ENCODE data around the gene NAGK.

Gene NAGK

DNA sequence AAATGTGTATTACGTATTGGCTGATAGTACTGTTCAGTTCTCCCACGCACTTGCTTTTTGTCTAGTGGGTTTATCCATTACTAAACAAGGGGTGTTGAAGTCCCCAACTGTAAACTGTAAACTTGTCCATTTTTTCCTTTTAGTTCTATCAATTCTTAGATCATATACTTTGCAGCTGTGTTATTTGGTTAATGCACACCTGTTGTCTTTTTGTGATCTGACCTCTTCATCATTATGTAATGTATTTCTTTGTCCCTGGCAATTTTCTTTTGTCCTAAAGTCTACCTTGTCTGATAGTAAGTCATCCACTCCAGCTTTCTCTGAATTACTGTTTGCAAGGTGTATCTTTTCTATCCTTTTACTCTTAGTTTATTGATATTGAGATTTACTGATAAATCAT, 39.6 kb downstream of the NAGK start:
- DNase-seq (ENCODE audit: low read depth), result no peak

DNA sequence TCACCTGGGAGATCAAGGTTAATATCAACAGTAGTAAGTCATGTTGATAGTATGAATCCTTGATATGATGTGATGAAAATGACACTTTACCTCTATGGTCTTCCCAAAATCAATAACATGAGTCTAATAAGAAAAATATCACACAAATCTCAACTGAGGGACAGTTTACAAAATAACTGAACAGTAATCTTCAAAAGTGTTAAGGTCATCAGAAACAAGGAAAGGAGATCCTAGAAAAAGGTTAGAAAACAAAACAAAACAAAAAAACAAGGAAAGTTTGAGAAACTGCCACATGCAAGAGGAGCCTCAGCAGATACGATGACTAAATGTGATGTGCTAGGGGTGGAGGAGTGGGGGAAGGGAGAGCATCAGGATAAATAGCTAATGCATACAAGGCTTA, 45.4 kb downstream of the NAGK start:
- no peak for DNase-seq (ENCODE audit: low read depth)

DNA sequence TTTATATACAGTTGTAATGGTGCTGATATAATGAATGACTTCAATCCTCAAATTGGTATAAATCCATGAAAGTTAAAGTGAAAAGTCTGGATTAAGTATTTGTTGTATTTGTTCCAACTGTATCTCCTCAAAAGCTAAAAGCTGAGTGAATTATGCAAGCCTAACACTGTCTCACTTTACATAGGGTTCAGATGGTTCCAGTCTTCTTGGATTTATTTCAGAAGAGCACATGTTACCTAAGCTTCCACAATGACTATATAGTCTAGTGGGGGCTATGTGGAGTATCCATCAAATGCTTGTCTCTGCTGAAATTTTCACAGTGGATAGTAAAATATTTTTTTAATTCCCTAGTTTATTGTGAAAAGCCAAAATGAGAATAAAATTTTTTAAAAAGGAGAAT, 48.6 kb downstream of the NAGK start:
- DNase-seq (ENCODE audit: low read depth), result no peak

DNA sequence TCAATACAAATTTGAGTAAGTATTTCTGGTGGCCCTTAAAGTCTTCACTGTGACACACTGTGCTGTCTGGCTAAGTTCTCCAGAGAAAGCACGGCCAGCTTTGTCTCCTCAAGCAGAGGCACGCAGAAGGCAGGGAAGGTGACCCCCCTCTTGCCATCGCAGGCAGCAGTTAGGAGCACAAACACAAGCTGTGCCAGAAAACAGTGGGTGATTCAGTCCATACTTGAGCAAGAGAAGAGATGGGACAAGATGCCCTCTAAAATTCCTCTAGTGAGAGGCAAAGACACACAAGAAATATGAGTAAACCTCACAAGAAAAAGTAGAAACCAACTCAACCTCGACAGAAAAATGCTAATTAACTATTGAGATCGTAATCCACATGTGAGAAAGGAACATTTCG, 51.7 kb downstream of the NAGK start:
- no peak for DNase-seq (ENCODE audit: low read depth)

DNA sequence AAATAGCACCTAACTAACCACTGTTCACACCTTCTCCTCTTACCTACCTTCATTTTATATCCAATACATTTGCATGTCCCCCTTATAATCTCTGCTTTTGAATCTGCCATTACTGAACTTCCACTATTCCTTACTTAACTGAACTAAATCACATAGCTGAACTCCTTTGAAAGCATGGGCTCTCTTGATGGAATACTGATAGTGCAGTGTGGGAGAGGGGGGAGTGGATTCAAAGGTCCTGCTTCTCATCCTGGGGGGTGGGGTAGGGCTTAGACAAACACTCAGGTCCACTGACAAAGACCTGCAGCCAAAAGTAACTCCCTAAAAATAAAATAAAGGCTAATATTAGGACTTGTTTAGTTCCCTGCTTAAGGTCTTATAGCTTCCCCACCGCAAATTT, 53.0 kb downstream of the NAGK start:
- DNase-seq (ENCODE audit: low read depth), result no peak

DNA sequence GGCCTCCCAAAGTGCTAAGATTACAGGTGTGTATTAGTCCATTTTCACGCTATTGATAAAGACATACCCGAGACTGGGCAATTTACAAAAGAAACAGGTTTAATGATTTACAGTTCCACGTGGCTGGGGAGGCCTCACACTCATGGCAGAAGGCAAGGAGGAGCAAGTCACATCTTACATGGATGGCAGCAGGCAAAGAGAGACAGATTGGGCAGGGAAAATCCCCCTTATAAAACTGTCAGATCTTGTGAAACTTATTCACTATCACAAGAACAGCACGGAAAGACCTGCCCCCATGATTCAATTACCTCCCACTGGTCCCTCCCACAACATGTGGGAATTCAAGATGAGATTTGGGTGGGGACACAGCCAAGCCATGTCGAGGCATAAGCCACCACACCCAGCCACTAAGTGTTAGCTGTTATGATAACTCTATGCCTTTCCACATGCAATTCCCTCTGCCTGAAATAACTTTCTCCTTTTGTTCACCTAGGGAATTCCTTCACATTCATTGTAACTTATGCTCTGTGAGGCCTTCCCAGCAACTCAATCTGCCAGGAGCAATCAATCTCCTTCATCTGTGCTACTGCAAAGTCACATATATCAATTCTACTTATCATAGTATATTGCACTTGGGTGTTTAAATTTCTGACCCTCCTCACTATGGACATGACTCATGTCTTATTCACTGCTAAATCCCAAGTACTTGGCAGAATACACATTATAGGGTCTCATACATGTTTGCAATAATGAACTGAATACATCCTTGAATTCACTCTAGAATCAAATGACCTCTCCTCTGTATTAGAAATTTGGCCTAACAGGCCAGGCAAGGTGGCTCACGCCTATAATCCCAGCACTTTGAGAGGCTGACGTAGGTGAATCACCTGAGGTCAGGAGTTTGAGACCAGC, 54.2 kb downstream of the NAGK start:
- no peak for DNase-seq (ENCODE audit: low read depth)

DNA sequence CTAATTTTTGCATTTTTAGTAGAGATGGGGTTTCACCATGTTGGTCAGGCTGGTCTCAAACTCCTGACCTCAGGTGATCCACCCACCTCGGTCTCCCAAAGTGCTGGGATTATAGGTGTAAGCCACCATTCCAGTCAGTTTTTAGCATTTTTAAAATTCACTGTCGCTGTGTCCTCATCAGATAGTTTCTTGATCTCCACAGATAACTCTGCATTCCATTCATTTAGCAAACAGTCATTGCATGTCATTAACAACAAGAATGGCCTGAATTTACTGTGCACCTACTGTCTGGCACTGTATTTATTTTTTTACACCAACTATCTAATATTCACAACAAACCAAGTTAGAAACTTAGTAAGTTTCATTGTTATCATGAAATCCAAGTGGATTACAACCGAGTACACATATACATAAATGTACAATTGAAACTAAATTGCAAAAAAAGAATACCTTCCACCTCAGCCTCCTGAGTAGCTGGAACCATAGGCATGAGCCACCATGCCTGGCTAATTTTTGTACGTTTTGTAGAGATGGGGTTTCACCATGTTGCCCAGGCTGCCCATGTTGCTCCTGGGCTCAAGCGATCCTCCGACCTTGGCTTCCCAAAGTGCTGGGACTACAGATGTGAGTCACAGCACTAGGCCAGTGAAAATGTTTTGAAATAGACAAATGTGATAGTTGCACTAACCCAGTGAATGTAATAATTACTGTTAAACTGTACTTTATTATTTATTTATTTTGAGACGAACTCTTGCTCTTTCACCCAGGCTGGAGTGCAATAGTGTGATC, 57.3 kb downstream of the NAGK start:
- no peak for DNase-seq (ENCODE audit: low read depth)

DNA sequence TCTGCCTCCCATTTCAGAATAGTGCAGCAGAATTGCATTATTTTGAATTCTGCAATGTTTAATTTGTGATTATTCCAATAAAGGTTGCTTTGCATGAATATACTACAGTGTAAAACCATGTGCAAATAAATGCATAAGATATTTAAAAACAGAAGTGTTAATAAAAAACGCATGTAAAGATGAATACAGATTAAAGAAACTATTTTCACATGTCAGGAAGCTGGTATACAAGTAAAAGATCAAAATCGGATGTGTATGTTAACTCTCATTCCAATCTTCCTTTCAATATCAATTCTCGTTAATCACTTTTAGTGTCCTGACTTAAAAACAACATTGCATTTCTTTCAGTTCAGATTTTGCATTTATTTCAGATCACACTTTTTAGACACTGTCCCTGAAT, 58.5 kb downstream of the NAGK start:
- no peak for DNase-seq (ENCODE audit: low read depth)

Data from stimulated activated CD8-positive, alpha-beta memory T cell treated with anti-CD3 and anti-CD28 coated beads, Interleukin-12 subunit alpha, Interleukin-12 subunit beta, amount 100 ng/mL, for 1 hour (primary cell).